Activated gamma-delta T cell treated with anti-CD3 and anti-CD28 coated beads, Interleukin-2, amount 50 U/mL, for 16 hours (primary cell): ENCODE data around the gene FBXO27.
"Not testable (repeated sequence)": the region's sequence is repeated elsewhere in the genome, so short reads cannot be mapped to it uniquely, and the experiment has no call there.

ENCODE experiments used
- DNase-seq: peaks from one replicate; pipeline ENCODE4 v3.0.0-alpha.2; 2020; ENCODE audit warnings: low read depth

Gene FBXO27

GRCh38 chr19:39038098-39038497 is 5.7 kb upstream of the FBXO27 start:
- DNase-seq, result no peak

GRCh38 chr19:39037194-39037593 is 4.8 kb upstream of the FBXO27 start:
- no peak for DNase-seq

DNA sequence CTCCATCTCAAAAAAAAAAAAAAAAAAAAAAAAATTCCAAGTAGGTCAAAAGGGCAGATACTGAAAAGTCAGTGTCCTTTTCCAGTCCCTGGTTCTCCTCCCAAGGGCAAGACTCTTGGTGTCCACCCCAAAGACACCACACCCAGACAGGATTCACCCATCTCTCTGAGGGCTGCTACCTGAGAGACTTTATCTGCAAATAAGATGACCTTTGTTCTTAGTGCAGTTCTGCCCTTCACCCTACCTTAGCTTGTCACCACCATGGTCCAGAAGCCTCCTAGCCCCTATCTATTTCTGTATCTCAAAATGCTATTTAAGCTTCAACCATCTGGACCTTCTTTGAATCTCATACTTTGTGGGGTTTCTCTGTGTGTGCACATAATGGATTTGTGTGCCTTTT is 4.2 kb upstream of the FBXO27 start:
- no peak for DNase-seq

DNA sequence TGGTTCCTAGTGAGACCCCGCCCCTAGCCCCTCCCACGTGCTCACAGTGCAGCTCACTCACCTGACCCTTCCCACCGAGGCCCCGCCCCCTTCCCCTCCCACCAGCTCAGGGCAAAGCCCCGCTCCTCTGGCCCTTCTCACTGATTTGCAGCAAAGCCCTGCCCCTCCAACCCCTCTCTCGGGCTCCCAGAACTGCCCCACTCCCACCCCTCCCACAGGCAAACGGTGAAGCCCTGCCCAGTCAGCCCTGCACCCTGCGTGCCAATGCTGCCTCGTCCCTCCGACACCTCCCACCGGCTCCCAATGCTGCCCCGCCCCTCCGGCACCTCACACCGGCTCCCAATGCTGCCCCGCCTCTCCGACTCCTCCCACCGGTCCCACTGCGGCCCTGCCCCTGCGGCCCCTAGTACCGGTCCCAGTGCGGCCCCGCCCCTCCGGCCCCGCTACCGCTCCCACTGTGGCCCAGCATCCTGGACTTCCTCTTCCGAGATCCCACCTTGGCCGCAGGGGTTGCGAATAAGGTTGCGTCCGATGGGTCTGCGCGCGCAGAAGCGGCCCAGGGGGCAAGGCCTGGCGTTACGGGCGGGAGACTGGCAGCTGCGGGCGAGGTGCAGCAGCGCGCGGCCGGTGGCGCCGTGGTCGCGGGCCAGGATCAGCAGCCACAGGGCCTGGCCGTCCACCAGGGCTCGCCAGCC is 834 bp downstream of the FBXO27 start:
- peak; percentile 60 for DNase-seq

DNA sequence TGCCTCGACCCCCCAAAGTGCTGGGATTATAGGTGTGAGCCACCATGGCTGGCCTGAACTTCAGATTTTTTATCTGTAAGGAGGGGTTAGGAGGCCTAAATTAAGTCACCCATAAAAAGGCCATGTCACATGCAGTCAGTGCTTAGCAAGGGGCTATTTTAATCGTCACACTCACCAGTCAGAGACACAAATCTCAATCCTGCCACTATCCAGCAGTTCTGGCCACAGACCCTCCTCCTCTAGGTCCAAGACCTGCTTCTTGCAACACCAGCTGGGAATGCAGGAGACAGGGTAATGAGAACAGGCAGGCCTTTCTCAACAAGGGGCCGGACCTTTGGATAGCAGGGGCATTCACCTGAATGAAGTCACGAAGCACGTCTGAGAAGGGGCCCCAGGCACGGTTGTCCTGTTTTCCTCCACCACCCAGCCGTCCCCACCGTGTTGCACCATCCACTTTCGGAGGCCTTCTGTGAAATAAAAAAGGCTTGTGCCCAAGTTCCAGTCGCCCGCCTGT is 1.4 kb downstream of the FBXO27 start:
- no peak for DNase-seq

- no peak for DNase-seq
These were observed 7.3 kb downstream of the FBXO27 start for GRCh38 chr19:39024875-39025641.

DNA sequence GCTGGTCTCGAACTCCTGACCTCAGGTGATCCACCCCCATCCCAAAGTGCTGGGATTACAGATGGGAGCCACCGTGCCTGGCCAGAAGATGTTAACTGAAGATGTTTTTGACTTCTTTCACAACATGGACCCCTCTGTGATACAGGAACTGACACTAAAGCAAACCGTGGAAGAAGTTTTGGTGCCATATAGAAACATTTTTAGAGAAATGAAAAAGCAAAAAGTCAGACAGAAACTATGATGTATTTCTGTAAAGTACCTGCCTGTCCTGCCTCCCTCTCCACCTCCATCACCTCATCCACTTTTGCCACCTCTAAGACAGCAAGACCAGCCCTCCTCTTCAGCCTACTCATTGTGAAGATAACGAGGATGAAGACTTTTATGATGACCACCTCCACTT is 11.3 kb downstream of the FBXO27 start:
- no peak for DNase-seq

GRCh38 chr19:39017646-39018045 is 14.7 kb downstream of the FBXO27 start:
- DNase-seq, result no peak

DNA sequence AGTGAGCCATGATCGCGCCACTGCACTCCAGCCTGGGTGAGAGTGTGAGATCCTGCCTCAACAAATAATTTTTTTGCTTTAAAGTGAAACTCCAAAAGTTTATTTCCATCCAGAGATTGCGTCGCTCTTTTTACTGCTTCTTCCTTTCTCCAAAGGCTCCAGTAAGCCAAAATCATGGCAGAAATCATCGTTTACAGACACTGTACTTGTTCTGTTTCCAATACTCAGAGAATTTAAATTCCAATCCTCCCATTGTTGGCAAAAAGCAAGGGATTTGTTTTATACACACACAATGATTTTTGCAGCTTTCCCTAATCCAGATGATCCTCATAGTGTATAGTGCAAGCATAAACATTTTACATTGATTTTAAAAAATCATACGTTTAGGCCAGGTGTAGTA is 15.3 kb downstream of the FBXO27 start:
- no peak for DNase-seq

DNA sequence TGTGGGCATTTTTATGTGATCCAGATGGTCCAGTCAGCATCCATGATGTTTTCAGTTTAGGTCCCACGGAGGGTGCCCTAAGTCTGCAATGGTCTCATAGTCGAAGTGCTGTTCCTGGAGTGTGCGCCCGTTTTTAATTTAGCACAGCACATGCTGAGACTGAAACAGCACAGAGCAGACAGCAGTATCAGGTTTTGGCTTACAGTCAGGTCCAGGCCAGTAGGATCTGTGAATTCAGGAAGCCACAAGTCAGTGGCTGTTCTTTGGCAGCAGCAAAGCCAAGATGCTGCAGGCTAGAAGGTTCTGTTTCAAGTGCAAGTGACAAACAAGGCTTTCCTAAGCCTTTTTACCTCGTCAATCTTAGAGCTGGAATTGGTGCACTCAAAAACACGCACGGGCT is 18.3 kb downstream of the FBXO27 start:
- DNase-seq, result no peak

DNA sequence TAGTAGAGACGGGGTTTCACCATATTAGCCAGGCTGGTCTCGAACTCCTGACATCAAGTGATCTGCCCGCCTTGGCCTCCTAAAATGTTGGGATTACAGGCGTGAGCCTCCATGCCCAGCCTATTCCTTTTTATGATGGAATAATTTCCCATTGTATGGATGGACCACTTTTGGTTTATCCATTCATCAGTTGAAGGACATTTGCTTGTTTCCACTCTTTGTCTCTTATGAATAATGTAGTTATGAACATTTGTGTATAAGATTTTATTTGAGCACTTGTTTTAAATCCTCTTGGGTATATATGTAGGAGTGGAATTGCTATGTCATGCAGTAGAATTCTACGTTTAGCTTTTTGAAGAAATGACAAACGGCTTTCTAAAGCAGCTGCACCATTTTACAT is 23.3 kb downstream of the FBXO27 start:
- no peak for DNase-seq

- no peak for DNase-seq
These were observed 24.2 kb downstream of the FBXO27 start for GRCh38 chr19:39008137-39008536.

- DNase-seq, result no peak
These were observed 25.3 kb downstream of the FBXO27 start for GRCh38 chr19:39007096-39007495.

DNA sequence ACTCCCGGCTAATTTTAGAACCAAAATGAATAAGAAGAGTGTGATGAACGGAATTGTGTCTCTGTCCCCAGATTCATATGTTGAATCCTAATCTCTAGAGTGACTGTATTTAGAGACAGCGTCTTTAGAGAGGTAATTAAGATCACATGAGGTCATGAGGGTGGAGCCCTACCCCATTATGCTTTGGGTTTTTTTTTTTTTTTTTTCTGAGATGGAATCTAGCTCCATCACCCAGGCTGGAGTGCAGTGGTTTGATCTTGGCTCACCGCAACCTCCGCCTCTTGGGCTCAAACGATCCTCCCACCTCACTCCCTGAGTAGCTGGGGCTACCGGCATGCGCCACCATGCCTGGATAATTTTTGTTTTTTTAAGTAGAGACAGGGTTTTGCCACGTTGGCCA is 27.9 kb downstream of the FBXO27 start:
- no peak for DNase-seq

DNA sequence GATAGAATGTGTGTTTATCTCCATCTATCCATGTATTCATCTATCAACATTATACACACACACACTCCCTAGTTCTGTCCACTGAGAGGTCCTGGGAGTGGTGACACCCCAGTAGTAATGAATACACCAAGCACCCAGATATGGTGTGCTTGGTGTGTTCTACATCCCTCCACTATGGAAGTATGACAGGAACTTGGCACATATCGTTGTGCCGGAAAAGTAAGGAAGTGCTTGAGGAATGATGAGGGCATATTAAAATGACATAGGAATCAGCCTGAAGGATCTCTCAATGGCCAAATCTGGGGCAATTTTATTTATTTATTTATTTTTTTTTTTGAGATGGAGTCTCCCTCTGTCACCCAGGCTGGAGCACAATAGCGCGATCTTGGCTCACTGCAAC is 28.6 kb downstream of the FBXO27 start:
- DNase-seq, result no peak

GRCh38 chr19:39003188-39003587 is 29.2 kb downstream of the FBXO27 start:
- DNase-seq, result no peak

GRCh38 chr19:39001041-39001440 is 31.3 kb downstream of the FBXO27 start:
- no peak for DNase-seq

DNA sequence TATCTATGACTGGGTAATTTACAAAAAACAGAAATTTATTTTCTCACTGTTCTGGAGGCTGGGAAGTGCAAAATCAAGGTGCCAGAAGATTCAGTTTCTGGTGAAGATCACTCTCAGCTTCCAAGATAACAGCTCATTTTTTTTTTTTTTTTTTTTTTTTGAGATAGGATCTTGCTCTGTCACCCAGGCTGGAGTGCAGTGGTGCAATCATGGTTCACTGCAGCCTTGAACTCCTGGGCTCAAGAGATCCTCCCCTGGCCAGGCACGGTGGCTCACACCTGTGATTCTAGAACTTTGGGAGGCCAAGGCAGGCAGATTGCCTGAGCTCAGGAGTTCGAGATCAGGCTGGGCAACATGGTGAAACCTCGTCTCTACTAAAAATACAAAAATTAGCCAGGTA is 34.8 kb downstream of the FBXO27 start:
- not testable (repeated sequence) for DNase-seq

DNA sequence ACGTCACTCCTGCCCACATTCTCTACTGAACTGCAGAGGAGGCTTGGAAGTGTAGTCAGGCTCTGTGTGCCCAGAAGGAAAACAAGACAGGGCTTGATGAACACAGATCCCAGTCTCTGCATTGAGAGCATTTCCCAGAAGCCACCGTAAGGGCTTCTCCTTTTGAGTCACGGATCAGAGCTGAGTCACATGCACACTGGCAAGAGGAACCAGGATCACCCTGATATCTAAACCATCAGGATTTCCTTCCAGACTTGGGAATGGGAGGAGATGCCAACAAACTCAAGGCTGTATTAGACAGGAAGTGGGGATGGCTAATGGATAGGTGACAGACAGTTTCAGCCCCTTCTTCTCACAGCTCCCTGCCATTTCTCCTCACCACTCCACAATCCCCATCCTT is 39.1 kb downstream of the FBXO27 start:
- DNase-seq, result no peak

GRCh38 chr19:38990949-38991697 is 41.2 kb downstream of the FBXO27 start:
- DNase-seq, result no peak

DNA sequence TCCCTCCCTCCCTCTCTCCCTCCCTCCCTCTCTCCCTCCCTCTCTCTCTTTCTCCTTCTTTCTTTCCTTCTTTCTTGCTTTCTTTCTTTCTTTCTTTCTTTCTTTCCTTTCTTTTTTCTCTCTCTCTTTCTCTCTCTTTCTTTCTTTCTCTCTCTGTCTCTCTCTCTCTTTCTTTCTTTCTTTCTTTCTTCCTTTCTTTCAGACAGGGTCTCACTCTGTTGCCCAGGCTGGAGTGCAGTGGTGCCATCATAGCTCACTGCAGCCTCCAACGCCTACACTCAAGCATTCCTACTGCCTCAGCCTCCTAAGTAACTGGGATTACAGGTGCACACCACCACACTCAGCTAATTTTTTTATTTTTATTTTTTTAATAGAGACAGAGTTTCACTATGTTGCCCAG is 42.7 kb downstream of the FBXO27 start:
- DNase-seq, result not testable (repeated sequence)

DNA sequence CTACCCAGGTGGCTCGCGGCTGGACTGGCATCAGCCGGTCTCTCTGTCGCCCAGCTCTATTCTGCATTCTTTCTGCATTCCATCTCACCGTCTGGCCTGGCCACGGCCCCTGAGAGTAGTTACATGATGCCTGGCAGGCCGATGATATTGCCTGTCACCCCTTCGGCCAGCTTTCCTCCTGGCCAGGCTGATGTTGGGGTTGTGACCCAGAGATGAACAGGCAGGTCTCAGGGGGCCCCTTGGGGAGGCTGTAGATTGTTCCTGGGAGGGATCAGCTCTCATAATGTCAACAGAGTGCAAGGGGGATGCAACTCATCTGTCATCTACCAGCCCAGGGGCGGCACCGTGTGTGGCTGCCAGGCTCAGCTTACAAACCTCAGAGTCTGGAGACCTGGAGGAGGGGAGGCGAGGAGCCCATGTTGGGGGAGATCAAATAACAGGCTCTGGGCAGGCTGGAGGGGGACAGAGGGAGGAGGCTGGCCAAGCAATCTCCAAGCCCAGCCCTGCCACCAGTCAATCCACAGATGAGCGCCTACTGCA is 43.2 kb downstream of the FBXO27 start:
- DNase-seq, result no peak

DNA sequence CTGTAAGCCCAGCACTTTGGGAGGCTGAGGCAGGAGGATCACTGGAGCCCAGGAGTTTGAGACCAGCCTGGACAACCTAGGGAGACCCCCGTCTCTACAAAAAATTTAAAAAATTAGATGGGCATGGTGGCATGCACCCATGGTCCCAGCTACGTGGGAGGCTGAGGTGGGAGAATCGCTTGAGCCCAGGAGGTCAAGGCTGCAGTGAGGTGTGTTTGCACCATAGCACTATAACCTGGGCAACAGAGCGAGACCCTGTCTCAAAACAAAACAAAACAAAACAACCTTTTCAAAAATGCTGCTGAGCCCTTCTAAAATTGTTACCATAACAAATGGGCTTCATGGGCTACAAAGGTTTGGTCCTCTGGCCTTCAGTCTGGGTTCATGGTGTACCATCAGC is 43.7 kb downstream of the FBXO27 start:
- not testable (repeated sequence) for DNase-seq
